ENCODE measurements around the gene SSBP3. TPM values are rescaled to one million over a fixed set of nuclear protein-coding genes. Genes with fewer than 3 reads are reported as not detected.

SSBP3 gene
- total and polyA plus RNA-seq, 2 donors: 21.7 to 59.1 TPM

DNA sequence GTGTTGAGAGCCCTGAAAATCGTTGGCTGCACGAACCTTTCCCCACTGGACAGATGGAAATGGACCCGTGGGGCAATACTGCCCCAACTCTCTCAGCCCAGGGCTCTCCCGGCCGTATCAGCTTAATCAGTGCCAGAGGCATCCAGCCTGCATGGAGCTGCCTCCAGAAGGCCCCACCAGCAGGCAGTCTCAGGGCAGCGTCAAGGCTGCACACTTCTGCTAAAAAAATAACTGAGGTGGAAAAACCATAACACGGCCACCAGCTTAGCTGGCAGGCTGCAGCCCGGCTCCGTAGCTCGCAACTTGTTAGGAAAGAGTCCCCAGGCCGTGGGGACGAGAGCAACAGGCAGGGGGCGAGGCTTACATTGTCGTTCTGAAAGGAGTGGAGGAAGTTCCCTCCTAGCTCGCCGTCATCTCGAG lies 178.3 kb downstream of the SSBP3 start:
- Histone ChIP-seq H3K27ac (ENCODE audit: low read depth) (no peak overlapping the region), H3K4me3 (ENCODE audit: low read depth, low read length) (no peak overlapping the region)
- 69% methylated on average over 17 of the region's 17 CpGs for WGBS

DNA sequence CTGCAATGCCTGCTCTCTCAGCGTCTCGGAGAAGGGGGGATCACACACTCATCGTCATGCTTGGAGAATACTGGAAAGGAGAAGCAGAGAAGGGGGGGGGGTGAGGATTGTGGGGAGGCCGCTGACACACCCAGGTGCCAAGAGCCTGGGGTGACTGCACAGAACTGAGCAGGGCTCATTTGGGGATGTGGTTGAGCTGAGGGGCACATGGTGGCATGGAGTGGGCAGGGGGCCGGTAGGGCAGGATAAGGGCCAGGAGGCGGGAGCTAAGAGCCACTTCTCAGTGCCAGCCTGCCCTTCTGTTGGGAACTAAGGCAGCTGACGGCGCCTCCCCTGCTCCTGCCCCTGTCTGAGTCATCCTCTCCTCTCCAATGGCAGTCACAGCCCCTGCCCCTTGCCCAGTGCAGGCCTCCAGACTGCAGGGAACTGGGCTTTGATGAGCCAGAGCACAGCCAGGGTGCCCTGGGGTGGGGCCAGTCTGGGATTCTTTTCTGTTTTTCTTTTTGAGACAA lies 179.0 kb downstream of the SSBP3 start:
- H3K4me3 ChIP-seq (ENCODE audit: low read depth, low read length): no peak overlapping the region
- no peak overlapping the region for H3K27ac ChIP-seq (ENCODE audit: low read depth)
- H3K4me1 ChIP-seq (ENCODE audit: insufficient read depth): no peaks in the 10 kb centered on the region

More for the DNA sequence above, 178.3 kb downstream of the SSBP3 start:
- no peaks in the 10 kb centered on the region for H3K36me3 ChIP-seq (ENCODE audit: insufficient read depth)
- no peak for DNase-seq (ENCODE audit: extremely low spot score)
- no peaks in the 10 kb centered on the region for H3K4me1 ChIP-seq (ENCODE audit: insufficient read depth)

DNA sequence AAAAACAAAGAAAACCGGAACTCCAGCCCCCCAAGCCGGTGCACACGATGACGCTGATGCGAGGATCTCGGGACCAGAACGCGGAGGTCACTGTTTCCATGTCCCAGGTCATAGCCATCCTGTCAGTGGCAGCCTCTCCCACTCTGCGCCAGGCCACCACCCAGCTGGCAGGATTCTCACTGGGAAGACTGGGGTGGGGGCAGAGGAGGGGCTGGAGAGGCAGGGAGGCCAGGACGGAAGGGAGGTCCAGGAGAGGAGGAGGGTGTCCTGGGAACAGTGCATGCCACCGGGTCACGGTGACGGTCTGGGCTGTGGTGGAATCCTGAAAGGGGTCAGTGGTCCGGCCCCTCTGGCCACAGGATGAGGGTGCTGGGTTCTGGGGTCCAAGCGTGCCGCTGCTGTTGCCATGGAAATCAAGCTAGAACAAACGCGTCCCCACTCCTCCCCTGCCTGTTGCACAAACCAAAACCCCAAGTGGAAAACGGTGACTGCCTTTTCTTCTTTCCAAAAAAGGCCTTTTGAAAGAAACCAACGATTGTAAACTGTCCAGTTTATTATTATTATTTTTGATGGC lies 180.1 kb downstream of the SSBP3 start:
- H3K27ac ChIP-seq (ENCODE audit: low read depth): no peak overlapping the region

More for the DNA sequence above, 179.0 kb downstream of the SSBP3 start:
- H3K36me3 ChIP-seq (ENCODE audit: insufficient read depth): no peaks in the 10 kb centered on the region
- 70% methylated on average over 8 of the region's 8 CpGs for WGBS
- no peak for DNase-seq (ENCODE audit: extremely low spot score)

DNA sequence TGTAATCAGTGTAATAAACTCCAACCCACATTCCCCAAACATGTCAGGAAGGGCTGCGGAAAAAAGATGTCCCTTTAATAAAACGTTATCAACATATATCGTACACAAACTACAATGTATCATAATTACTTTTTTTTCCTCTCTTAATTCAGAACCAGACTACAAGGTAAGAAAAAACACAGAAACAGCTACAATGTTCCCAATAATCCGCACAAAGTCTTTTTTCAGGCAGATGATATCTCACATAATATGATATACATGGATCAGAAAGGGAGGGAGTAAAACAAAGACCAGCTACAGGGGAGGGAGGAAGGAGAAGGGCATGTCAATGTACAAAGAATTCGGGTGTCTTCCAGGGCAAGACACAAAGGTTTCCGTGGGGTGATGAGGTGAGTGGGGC lies 180.8 kb downstream of the SSBP3 start:
- Histone ChIP-seq H3K36me3 (ENCODE audit: insufficient read depth) (no peaks in the 10 kb centered on the region), H3K4me3 (ENCODE audit: low read depth, low read length) (no peak overlapping the region), H3K4me1 (ENCODE audit: insufficient read depth) (no peaks in the 10 kb centered on the region), H3K27ac (ENCODE audit: low read depth) (no peak overlapping the region)
- no peak for DNase-seq (ENCODE audit: extremely low spot score)
- 83% methylated on average over 6 of the region's 6 CpGs for WGBS

More for the DNA sequence above, 180.1 kb downstream of the SSBP3 start:
- DNase-seq (ENCODE audit: extremely low spot score): no peak
- H3K4me3 ChIP-seq (ENCODE audit: low read depth, low read length): no peak overlapping the region
- H3K4me1 ChIP-seq (ENCODE audit: insufficient read depth): no peaks in the 10 kb centered on the region
- WGBS: 86% methylated on average over 20 of the region's 20 CpGs
- no peaks in the 10 kb centered on the region for H3K36me3 ChIP-seq (ENCODE audit: insufficient read depth)

DNA sequence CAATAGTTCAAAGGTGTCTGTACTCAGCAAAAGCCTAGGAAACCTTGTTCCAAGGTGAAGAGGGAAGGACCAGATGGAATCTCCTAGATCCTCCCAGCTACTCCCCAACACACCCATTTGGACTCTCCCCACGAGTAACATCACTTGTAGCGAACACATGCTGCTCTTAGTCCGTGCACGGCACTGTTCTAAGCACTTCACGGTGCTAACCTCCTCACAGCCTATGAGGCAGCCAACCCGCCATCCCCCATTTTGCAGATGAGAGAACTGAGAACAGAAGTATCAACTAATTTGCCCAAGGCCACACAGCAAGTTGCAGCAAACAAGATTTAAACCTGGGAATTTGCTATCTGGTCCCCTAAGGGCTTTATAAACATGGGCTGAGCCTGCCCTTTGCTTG lies 182.0 kb downstream of the SSBP3 start:
- no peak for DNase-seq (ENCODE audit: extremely low spot score)
- H3K4me1 ChIP-seq (ENCODE audit: insufficient read depth): no peaks in the 10 kb centered on the region
- no peak overlapping the region for H3K4me3 ChIP-seq (ENCODE audit: low read depth, low read length)
- no peaks in the 10 kb centered on the region for H3K36me3 ChIP-seq (ENCODE audit: insufficient read depth)
- no peak overlapping the region for H3K27ac ChIP-seq (ENCODE audit: low read depth)
- 88% methylated on average over 6 of the region's 6 CpGs for WGBS

DNA sequence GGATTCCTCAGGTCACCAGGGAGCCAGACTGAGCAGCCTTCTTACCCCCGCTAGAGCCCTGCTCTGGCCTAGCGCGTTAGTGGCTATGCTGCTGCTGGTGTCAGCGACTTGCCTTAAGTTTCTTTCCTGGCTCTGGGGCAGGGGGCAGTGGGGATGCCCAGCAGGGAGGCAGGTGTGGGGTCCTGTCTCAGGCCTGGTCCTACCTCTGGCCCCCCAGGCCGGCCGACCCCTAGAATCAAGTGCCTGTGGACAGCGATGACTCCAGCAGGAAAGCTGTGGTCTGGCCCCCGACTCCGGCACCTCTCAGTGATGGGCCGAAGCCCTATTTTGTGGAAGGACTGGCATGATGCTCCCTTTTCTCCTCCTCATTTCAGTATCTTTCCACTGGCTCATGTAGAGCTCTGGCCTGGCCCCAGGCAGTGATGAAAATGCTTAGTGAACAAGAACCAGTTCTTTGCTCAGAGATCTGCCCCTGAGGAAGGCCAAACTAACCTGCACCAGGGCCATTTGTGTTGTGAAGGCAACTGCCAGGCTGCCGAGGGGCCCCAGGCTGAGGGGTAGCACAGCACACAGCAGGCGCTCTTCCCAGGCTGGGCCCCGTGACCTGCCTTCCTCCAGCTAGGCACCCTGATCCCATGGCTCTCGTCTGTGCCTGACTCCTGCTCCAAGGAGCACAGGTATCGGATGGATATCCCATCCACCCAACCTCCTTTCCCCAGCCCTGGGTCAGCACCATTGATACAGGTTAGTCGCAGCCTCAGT lies 182.6 kb downstream of the SSBP3 start:
- no peak for DNase-seq (ENCODE audit: extremely low spot score)
- Histone ChIP-seq H3K36me3 (ENCODE audit: insufficient read depth) (no peaks in the 10 kb centered on the region), H3K4me3 (ENCODE audit: low read depth, low read length) (no peak overlapping the region), H3K27ac (ENCODE audit: low read depth) (no peak overlapping the region), H3K4me1 (ENCODE audit: insufficient read depth) (no peaks in the 10 kb centered on the region)
- WGBS: 90% methylated on average over 16 of the region's 16 CpGs

DNA sequence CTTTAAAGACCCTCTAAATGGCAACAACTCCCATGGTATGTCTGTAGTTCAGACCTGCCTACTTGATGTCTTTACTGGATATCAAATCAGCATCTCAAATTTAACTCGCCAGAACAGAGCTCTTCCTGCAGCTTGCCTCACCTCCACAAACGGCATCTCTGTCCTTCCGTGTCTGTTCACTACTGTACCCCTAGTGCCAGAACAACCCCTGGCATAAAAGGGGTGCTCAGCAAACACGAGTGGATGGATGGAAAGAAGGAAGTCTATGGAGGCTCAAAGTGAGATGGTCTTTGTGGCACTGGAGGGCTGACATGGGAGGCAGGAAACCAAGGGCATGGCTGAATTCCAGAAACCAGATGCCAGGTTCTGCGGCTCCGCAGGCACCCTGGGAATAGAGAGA lies 183.5 kb downstream of the SSBP3 start:
- WGBS: 82% methylated on average over 6 of the region's 6 CpGs
- Histone ChIP-seq H3K4me1 (ENCODE audit: insufficient read depth) (no peaks in the 10 kb centered on the region), H3K36me3 (ENCODE audit: insufficient read depth) (peaks cover 1% of the 10 kb centered on the region), H3K27ac (ENCODE audit: low read depth) (no peak overlapping the region), H3K4me3 (ENCODE audit: low read depth, low read length) (no peak overlapping the region)
- DNase-seq (ENCODE audit: extremely low spot score): no peak

DNA sequence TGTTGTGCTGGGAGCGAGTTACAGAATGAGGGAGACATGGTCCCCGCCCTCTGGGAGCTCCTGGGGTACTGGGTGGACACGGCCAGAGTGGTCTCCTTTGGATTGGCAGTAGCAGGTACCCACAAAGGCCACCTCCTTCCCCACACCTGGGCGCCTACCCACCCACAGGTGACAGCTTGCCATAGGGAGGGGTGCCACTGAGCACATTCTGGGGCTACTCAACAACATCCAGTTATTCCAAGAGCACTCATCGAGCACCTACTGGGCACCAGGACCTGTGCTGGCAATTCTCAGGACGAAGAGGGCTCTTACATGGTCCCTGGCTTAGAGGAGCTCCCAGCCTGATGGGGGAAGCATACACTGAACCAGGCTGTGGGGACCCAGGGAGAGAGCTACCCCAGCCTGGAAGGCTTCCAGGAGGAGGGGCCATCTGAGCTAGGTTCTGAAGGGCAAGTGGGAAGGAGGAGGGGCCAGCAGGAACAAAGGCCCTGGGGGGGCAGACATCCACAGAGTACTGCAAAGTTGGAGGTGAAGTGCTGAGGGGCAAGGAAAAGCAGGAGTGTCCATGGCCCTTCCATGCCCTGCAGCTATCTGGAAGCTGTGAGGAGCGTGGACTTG lies 184.2 kb downstream of the SSBP3 start:
- 95% methylated on average over 7 of the region's 7 CpGs for WGBS
- Histone ChIP-seq H3K36me3 (ENCODE audit: insufficient read depth) (peaks cover 6% of the 10 kb centered on the region), H3K27ac (ENCODE audit: low read depth) (no peak overlapping the region)

DNA sequence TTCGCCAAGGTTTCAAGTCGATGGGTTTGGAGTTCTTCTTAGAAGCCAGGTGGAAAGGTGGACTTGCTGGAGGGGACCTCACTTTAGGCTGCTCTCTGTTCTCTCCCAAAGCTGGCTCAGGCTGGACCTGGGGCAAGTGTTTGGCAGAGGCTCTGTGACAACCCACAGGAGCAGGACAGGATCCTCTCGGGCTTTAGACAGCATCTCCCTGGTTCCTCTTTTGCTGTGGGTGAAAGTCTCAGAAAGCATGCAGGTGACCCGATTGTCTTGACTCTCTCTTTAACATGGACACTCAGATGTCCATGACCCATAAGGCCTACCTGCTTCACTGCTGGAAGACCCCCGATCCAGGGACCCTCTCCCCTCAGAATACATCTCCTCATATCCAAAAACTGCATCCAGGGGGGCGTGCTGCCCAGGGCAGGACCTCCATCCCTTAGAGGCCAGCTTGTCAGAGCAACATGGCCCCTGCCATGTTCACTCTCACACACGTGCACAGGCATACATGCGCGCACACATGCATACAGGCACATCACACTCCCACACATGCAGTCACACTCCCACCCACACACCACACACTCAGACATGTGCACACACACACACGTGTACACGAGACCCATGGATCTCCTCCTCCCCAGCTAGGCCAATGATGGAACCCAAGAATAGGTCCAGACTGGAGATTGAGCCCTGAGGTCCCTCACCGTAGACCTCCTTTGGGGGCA lies 184.9 kb downstream of the SSBP3 start:
- H3K4me3 ChIP-seq (ENCODE audit: low read depth, low read length): no peak overlapping the region
- no peak overlapping the region for H3K27ac ChIP-seq (ENCODE audit: low read depth)
- H3K4me1 ChIP-seq (ENCODE audit: insufficient read depth): no peaks in the 10 kb centered on the region
- WGBS: 92% methylated on average over 12 of the region's 12 CpGs
- H3K36me3 ChIP-seq (ENCODE audit: insufficient read depth): peaks cover 7% of the 10 kb centered on the region
- no peak for DNase-seq (ENCODE audit: extremely low spot score)

More for the DNA sequence above, 184.2 kb downstream of the SSBP3 start:
- H3K4me3 ChIP-seq (ENCODE audit: low read depth, low read length): no peak overlapping the region
- DNase-seq (ENCODE audit: extremely low spot score): no peak
- H3K4me1 ChIP-seq (ENCODE audit: insufficient read depth): no peaks in the 10 kb centered on the region

DNA sequence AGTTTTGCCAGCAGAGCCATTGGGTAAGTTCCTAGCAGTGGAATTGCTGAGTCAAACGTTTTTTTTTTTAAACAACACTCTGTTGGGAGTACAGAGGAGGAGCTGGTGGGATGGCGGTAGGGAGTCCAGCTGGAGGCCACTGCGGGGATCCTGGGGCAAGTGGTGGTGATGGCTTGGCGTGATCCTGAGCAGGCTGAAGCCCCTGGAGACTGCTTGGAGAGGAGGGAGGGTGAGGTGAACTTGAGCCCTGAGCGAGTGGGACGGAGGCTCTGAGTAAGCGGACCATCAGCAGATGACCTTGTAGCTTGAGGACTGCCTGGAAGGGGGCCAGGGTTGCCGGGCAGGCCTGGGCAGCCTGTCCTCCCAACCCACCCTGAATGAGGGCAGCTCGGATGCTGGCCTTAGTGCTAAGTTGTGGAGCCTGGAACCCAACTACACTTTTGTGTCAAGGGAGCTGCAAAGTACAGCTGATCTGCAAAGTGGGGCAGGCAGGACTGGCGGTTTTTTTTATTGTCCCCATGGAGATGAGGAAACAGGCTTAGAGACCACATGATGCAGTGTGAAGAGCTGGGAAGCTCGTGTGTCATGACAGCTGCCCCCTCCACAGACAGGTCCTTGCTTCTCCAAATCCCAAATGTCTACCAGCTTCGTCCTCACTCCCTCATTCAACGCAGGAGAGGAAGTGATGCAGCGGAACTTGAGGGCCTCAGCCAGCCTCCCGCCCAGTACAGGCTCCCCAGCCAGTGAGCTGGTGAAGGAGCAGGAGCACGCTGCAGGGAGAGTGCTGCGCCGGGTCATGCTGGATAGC lies 186.0 kb downstream of the SSBP3 start:
- peak overlapping the region; percentile 65 for H3K27ac ChIP-seq (ENCODE audit: low read depth)
- H3K4me3 ChIP-seq (ENCODE audit: low read depth, low read length): no peak overlapping the region
- WGBS: 25% methylated on average over 18 of the region's 18 CpGs
- H3K4me1 ChIP-seq (ENCODE audit: insufficient read depth): no peaks in the 10 kb centered on the region
- no peak for DNase-seq (ENCODE audit: extremely low spot score)
- peaks cover 7% of the 10 kb centered on the region for H3K36me3 ChIP-seq (ENCODE audit: insufficient read depth)

DNA sequence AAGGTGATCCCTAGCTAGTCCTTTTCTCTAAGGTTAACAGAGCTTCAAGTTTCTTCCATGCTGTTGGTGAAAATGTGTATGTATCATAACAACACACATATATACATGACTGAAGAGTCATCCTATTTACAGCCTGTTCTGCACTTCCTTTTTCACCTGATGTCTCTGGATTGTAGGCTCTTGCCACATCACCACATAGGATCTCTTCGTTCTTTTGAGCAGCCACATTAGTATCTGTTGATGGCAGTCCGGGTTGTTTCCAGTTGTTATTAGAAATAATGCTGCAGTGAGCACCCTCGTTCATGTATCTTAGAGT lies 186.5 kb downstream of the SSBP3 start:
- WGBS: 30% methylated on average over 3 of the region's 3 CpGs
- DNase-seq (ENCODE audit: extremely low spot score): no peak
- Histone ChIP-seq H3K4me3 (ENCODE audit: low read depth, low read length) (no peak overlapping the region), H3K4me1 (ENCODE audit: insufficient read depth) (no peaks in the 10 kb centered on the region), H3K36me3 (ENCODE audit: insufficient read depth) (peaks cover 7% of the 10 kb centered on the region), H3K27ac (ENCODE audit: low read depth) (peak overlapping the region; percentile 65)

DNA sequence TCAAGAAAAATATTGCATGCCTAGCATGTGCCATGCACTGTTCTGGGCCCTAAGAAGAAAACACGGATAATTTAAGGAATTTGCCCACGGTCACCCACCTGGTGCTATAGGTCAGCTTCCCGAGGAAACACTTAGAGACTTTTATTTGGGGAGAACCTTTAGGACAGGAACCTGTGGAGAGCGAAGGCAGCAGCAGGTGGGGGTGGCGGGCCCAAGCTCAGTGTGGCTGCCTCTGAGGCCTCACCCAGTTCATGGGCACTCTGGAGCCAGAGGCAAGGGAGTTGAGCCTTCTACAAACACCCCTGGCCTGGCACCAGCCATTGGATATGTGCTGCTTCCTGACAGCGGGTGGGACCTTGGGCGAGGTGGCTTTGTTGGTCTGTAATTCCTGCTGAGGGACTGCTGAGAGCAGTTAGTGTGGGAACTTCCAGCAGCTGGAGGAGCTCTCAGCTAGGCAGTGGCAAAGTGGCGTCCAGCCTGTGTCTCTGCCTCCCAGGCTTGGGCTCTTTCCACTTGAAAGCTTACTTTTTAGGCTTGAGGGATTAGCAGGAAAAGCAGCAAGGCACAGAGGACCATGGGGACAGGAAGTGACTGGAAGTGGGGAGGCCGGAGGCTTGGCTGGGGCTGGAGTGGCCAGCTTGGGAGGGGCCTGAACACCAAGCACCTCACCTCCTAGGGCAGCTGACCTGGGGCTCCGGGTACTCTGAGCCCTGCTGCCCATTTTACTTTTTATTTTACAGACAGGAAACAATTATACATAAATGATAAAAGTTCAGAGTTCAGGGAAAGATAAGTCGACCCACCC lies 187.1 kb downstream of the SSBP3 start:
- no peak overlapping the region for H3K4me3 ChIP-seq (ENCODE audit: low read depth, low read length)
- DNase-seq (ENCODE audit: extremely low spot score): no peak
- H3K4me1 ChIP-seq (ENCODE audit: insufficient read depth): no peaks in the 10 kb centered on the region
- H3K36me3 ChIP-seq (ENCODE audit: insufficient read depth): peaks cover 7% of the 10 kb centered on the region
- H3K27ac ChIP-seq (ENCODE audit: low read depth): peak overlapping the region; percentile 65
- 59% methylated on average over 11 of the region's 11 CpGs for WGBS

Measured in urinary bladder (tissue), 4 donors.